ENCODE measurements around the gene MRLN.

Gene MRLN

DNA sequence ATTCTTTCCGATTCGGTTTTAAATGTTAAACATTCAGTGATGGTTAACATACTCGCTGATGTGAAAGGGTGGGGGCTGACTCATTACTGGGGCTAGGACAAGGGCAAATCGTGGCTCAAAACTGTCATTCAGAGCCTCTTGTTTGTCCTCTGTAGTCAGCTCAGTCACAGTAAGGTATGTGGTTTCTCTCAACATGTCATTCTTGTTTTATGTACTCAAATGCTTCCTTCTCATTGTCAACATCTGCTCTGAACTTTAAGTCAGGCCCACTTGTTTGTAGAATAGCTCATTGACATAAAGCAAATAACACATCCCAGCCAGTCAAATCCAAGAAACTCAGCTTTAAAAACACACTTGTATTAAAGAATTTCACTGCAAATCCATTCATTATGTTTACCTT lies 50.9 kb downstream of the MRLN start:
- peak; percentile 8 for DNase-seq

DNA sequence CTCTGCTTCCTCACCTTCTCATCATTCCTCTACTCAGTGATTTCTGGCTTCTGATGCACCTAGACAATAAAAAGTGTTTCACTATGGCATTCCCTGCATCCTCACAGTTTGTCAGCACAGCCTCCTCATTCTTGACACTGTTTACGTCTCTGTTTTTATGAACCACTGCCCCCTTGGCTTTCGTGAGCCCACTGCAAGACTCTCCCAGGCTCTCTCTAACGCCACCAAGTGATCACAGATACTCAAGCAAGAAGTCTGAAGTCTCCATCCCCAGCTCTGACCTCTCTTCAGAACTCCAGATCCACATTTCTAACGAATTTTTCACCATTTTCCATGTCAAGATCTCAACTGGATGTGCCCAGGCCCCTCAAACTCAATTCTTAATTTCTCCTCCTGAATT lies 52.5 kb downstream of the MRLN start:
- no peak for DNase-seq

DNA sequence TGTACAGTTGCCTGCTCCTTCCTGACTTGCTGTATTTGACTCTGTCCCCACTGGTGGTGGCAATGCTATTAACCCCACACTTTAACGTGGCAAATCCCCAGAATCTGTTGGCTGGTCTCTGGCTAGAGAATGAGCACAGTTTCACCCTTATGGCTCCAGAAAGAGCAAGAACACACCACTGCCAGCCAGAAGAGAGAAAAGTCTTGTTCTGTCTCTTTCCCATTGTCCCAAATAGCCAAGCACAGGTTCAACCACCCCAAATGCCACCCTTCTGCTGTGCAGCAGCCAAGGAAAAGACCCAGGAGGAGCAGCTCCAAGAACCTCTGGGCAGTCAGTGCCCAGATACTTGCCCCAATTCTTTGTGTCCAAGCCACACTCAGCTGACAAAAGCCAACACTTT lies 54.9 kb downstream of the MRLN start:
- no peak for DNase-seq

DNA sequence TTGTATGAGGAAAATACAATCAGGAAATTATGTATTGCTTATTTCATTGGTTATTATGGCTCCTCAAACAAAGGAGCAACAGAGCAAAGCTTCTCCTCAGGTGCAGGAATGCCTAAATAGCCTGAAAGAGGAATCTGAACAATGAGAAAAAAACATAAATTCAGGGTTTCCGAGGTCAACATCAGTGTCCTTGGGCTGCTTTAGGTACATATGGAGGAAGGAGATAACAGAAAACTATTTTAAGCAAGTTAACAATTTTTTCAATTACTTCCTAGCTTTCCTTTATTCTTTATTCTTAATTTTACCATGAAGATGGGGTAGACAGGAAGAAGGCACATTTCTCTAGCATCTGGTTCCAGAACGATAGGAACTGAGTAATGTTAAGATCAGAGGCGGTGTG lies 57.6 kb downstream of the MRLN start:
- DNase-seq: no peak

DNA sequence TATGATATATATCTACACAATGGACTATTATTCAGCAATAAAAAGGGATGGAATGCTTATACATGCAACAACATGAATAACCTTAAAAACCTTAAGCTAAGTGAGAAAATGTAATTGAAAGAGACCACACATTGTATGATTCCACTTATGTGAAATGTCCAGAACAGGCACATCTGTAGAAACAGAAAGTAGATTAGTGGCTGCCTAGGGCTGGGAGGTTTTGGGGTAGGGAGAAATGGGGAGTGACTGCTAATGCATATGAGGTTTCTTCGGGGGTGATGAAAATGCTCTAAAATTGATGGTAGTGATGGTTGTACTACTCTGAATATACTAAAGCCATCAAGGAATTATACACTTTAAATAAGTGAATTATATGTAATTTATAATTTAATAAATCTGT lies 58.3 kb downstream of the MRLN start:
- DNase-seq: no peak

DNA sequence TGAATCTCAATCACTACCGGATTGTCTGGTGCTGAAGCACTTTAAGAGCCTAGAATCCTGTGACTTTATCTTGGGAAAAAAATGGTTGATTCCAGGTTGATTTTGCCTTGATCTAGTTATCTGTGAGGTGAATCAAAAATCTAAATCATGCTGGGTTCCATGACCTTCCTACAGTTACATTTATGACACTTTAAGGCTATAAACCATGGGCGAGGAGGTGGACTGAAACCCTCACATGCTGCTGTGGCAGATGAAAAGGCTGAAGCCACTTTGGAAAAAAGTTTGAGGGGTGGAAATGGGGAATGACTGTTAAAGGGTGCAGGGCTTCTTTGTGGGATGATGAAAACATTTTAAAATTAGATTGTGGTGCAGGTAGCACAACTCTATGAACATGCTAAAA lies 61.1 kb downstream of the MRLN start:
- no peak for DNase-seq

DNA sequence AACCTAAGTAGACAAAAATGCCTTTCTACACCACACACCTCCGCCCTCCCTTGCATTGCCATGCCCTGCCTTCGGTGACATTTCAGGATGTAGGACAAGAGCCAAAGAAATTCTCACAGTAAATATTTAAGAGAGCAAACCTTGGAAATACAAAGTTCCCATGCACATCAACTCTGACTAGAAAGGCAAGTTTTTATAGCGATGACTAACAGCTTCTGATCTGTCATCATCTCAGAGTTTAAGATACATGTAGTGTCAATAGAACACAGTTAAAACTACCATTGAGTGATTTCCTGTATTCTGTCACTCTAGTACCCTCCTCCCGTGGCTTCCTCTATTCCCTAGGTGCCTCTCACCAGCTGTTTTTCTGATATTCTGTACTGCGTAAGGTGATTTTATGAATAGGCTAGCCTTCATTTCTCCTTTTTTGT lies 64.3 kb downstream of the MRLN start:
- no peak for DNase-seq

DNA sequence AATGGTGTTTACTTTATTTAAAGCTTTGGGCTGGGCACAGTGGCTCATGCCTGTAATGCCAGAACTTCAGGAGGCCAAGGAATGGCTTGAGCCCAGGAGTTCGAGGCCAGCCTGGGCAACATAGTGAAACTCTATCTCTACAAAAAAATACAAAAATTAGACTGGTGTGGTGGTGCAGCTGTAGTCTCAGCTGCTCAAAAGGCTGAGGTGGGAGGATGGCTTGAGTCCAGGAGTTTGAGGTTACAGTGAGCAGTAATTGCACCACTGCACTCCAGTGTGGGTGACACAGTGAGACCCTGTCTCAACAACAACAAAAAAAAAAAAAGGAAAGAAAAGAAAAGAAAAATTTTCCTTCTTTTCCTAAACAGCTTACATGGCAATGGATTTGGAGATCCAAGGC lies 65.6 kb downstream of the MRLN start:
- no peak for DNase-seq

All from NCI-H345 (cell line).